ENCODE data around the gene NAV1. TPM values are rescaled to one million over a fixed set of nuclear protein-coding genes. Genes with fewer than 3 reads are reported as not detected.

NAV1 gene
- total and polyA plus RNA-seq, 2 of the 8 experiments (the other 6 are each of a cell fraction or from before 2014, with no cell fraction given), result 9.9 to 42.7 TPM

DNA sequence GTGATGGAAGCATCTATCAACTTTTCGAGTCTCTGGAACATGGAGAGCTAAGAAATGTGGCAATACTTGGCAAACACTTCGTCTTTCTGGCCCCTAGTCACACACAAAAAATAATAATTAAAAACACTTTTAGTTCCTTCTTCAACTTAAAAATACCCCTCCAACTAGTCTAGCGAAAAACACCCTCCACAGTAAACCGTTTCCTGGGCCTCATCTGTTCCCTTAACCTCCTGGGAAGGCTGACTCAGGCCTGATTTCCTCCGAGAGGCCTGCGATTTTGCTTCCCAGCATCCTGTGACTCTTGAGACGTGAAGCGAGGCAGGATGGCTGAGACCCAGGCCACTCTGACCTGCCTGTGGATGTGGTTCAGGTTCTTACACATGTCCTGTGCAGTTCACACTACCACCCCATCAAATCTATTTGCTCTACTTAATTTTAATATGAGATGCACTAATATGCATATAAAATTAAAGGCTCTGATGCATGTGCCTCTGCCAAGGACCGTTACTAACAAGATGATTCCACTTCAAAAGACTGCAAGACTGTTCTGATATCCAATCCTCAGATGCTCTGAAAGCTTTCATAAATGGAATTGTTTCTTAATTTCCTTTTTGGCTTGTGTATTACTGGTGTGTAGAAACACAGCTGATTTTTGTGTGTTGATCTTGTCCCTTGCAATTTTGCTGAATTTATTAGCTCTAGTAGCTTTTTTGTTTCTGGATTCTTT is 3.5 kb downstream of the NAV1 start (continued):
- no peak for TF ChIP-seq CHD7 (IDR thresholded peaks at IDR 0.05; ENCODE audit: insufficient replicate concordance, low read length)
- no peak for TF ChIP-seq CEBPB (IDR thresholded peaks at IDR 0.05; ENCODE audit: low read depth, low read length)
- TF ChIP-seq EZH2 (IDR thresholded peaks at IDR 0.05; ENCODE audit: low read depth, low read length, severe bottlenecking), result no peak
- TF ChIP-seq BRCA1 (IDR thresholded peaks at IDR 0.05; ENCODE audit: low read depth, low read length), result no peak
- TF ChIP-seq YY1 (IDR thresholded peaks at IDR 0.05; ENCODE audit: low read depth, low read length), result no peak
- TF ChIP-seq CTBP2 (IDR thresholded peaks at IDR 0.05; ENCODE audit: borderline replicate concordance, insufficient read depth, insufficient read length, low read length), result no peak
- no peak for TF ChIP-seq SUZ12 (IDR thresholded peaks at IDR 0.05; ENCODE audit: low read length)
- TF ChIP-seq SP4 (IDR thresholded peaks at IDR 0.05; ENCODE audit: low read length), result no peak
- TF ChIP-seq CHD1 (IDR thresholded peaks at IDR 0.05; ENCODE audit: low read depth, low read length), result no peak
- no peak for TF ChIP-seq CREB1 (IDR thresholded peaks at IDR 0.05)

Data from H1 (cell line).